Caco-2 (cell line): ENCODE data around the gene CPT1B. TPM values are rescaled to one million over a fixed set of nuclear protein-coding genes. Genes with fewer than 3 reads are reported as not detected.
A peak's percentile ranks its signal among the peaks of the same experiment; 100 is the strongest.
"Not testable (repeated sequence)": the region's sequence is repeated elsewhere in the genome, so short reads cannot be mapped to it uniquely, and the experiment has no call there.

Experiments used
- BruUV-seq: library from RNA; stranded (reverse); fragments of 400-500 nt; replicated peaks from 2 replicates; lab custom pipeline; 2021; lab: Mats Ljungman, UMichigan
- CTCF ChIA-PET: fragments of 300-600 bp; sonication (Branson Sonifier 250); formaldehyde crosslinking; loops from one replicate; lab custom pipeline; 2022; ENCODE audit warnings: antibody characterized with exemption; lab: Charles Lee
- POLR2A ChIA-PET: fragments of 300-600 bp; sonication (Branson Sonifier 250); formaldehyde crosslinking; loops from one replicate; lab custom pipeline; 2022; ENCODE audit warnings: antibody characterized with exemption; lab: Charles Lee
- DNase-seq, 2 experiments: peaks; one replicate each; pipeline versions ENCODE4 v3.0.0 to v3.0.0-alpha.2; 2020 to 2022
- H3K27me3 ChIP-seq: replicated peaks from 2 replicates; pipeline ENCODE4 v1.6.0; 2011; ENCODE audit warnings: low read length; ENCODE audit not compliant: control insufficient read depth, insufficient read depth
- H3K36me3 ChIP-seq: 2 replicates; pipeline ENCODE4 v1.5.1; 2011; ENCODE audit warnings: low read length; ENCODE audit not compliant: control insufficient read depth, insufficient read depth
- H3K4me1 ChIP-seq: fragments of 250-450 bp; sonication (Bioruptor Pico); 2 replicates; pipeline ENCODE4 v1.5.1; 2020; ENCODE audit warnings: mild to moderate bottlenecking
- H3K4me3 ChIP-seq: 2 replicates; pipeline ENCODE4 v1.5.1; 2011; ENCODE audit warnings: low read depth, mild to moderate bottlenecking, control low read depth, low read length
- H3K9me3 ChIP-seq: fragments of 250-450 bp; sonication (Bioruptor Pico); 2 replicates; pipeline ENCODE4 v1.5.1; 2020; ENCODE audit warnings: mild to moderate bottlenecking, moderate library complexity
- H3K27ac Mint-ChIP-seq: one replicate; pipeline ENCODE4 v1.8.0; 2022; ENCODE audit warnings: mixed read lengths; ENCODE audit not compliant: unreplicated experiment
- H3K27me3 Mint-ChIP-seq: one replicate; pipeline ENCODE4 v1.8.0; 2022; ENCODE audit warnings: mixed read lengths; ENCODE audit not compliant: insufficient read depth, unreplicated experiment
- H3K36me3 Mint-ChIP-seq: one replicate; pipeline ENCODE4 v1.8.0; 2022; ENCODE audit warnings: mild to moderate bottlenecking, mixed read lengths; ENCODE audit not compliant: insufficient read depth, unreplicated experiment
- H3K4me1 Mint-ChIP-seq: one replicate; pipeline ENCODE4 v1.8.0; 2022; ENCODE audit warnings: low read depth, mixed read lengths; ENCODE audit not compliant: unreplicated experiment
- H3K4me3 Mint-ChIP-seq: one replicate; pipeline ENCODE4 v1.8.0; 2022; ENCODE audit warnings: mild to moderate bottlenecking, moderate library complexity, mixed read lengths; ENCODE audit not compliant: unreplicated experiment
- H3K9me3 Mint-ChIP-seq: one replicate; pipeline ENCODE4 v1.8.0; 2022; ENCODE audit warnings: mixed read lengths; ENCODE audit not compliant: unreplicated experiment
- intact Hi-C: fragments of 100-400 bp; cut with micrococcal nuclease; formaldehyde crosslinking; loops from one replicate; pipeline ENCODE4 v1.10.0; 2022; ENCODE audit not compliant: unreplicated experiment
- total RNA-seq: library from RNA; stranded (reverse); gene quantifications from 2 replicates; pipeline ENCODE4 v1.2.3, GENCODE V29; 2022
- TF ChIP-seq, protein P1 (sequence below), 2 experiments: fragments of 200-600 bp in 1 of 2; IDR thresholded peaks; 1 replicate in 1 of 2; 2 replicates in 1 of 2; pipeline versions ENCODE4 v1.5.1 to v1.8.0; 2011 to 2022; ENCODE audit warnings: antibody characterized with exemption in 1 of 2, control low read depth in 1 of 2, inconsistent platforms in 1 of 2, low read depth in 1 of 2, low read length in 1 of 2, mild to moderate bottlenecking in 1 of 2, moderate library complexity in 1 of 2; ENCODE audit not compliant: insufficient read depth in 1 of 2, severe bottlenecking in 1 of 2, unreplicated experiment in 1 of 2

Gene CPT1B
- total RNA-seq, 1 experiment from 2014 or later = 19.8 TPM

DNA sequence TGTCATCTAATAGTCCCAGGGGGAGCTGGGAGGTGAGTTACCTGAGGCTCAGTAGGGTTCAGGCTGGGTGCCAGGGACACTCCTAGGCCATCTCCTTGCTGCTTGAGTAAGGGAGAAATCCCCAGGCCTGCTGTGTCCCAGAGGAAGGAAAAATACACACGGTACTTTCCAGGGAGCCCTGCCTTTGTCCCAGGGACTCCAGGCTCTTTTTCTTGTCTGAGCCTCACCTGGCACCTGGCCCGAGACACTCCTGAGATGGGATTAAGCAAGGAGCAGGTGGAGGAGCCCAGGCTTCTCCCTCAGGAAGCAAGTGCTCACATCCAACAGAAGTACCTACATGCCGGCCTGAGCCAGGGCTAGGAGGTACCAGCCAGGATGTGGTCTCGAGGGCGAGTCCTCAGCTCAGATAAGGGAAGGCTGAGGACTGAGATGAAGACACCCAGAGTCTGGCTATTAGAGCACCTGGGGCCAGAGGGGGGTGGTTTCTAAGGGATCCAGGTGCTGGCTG lies 33.4 kb downstream of the CPT1B start:
- no peak overlapping the region for H3K4me3 Mint-ChIP-seq
- no TSS peak for BruUV-seq
- H3K36me3 ChIP-seq = no peaks in the 10 kb centered on the region
- H3K27me3 Mint-ChIP-seq = no peaks in the 10 kb centered on the region
- no peaks in the 10 kb centered on the region for H3K9me3 ChIP-seq
- intact Hi-C loops = no loop called here
- TF ChIP-seq, protein P1, sequence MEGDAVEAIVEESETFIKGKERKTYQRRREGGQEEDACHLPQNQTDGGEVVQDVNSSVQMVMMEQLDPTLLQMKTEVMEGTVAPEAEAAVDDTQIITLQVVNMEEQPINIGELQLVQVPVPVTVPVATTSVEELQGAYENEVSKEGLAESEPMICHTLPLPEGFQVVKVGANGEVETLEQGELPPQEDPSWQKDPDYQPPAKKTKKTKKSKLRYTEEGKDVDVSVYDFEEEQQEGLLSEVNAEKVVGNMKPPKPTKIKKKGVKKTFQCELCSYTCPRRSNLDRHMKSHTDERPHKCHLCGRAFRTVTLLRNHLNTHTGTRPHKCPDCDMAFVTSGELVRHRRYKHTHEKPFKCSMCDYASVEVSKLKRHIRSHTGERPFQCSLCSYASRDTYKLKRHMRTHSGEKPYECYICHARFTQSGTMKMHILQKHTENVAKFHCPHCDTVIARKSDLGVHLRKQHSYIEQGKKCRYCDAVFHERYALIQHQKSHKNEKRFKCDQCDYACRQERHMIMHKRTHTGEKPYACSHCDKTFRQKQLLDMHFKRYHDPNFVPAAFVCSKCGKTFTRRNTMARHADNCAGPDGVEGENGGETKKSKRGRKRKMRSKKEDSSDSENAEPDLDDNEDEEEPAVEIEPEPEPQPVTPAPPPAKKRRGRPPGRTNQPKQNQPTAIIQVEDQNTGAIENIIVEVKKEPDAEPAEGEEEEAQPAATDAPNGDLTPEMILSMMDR (IDR thresholded peaks at IDR 0.05; ENCODE audit: insufficient read depth in 1 of 2, low read depth in 1 of 2, low read length in 1 of 2, severe bottlenecking in 1 of 2, unreplicated experiment in 1 of 2) = no peak
- CTCF ChIA-PET = no interaction called here
- no peak for DNase-seq
- peaks cover 6% of the 10 kb centered on the region for H3K36me3 Mint-ChIP-seq
- no peak overlapping the region for H3K4me3 ChIP-seq
- H3K4me1 ChIP-seq = peaks cover 10% of the 10 kb centered on the region
- H3K4me1 Mint-ChIP-seq = no peaks in the 10 kb centered on the region
- POLR2A ChIA-PET = no interaction called here
- peak overlapping the region; percentile 76 for H3K27ac Mint-ChIP-seq
- no peaks in the 10 kb centered on the region for H3K9me3 Mint-ChIP-seq
- no peaks in the 10 kb centered on the region for H3K27me3 ChIP-seq

DNA sequence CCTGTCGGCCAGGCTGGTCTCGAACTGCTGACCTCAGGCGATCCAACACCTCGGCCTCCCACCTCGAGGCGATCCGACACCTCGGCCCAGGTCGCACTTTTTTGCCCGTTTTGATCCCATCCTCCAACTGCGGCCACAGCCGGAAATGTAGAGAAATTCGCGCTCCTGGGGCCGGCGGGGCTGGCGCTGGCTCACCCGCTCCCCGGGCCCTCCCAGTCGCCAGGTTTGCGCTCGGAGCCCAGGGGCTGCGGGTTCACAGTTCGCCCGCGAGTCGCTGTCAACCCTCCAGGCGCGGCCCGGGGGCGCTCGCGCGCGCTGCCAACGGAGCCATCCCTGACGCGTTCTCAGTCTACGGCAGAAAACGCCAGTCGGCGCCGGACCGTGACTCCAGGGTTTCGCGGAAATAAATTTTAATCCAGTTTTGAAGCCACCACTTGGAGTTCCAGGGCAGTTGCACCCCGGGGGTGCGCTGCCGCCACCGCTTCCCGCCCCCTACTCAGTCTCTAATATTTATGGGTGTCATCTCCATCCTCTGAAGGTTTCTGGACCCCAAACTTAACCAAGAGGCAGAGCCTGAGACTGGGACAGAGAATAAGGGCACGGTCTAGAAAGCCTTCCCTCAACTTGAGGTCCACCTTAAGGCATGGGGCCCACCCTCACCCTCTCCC lies 34.0 kb downstream of the CPT1B start:
- H3K9me3 ChIP-seq = no peaks in the 10 kb centered on the region
- ChIA-PET CTCF (no interaction called here), POLR2A (no interaction called here)
- peaks cover 6% of the 10 kb centered on the region for H3K36me3 Mint-ChIP-seq
- DNase-seq = no peak
- no TSS peak for BruUV-seq
- H3K4me3 ChIP-seq = no peak overlapping the region
- H3K4me1 ChIP-seq = peaks cover 15% of the 10 kb centered on the region
- H3K36me3 ChIP-seq = no peaks in the 10 kb centered on the region
- H3K4me1 Mint-ChIP-seq = no peaks in the 10 kb centered on the region
- TF ChIP-seq, protein P1 (IDR thresholded peaks at IDR 0.05; ENCODE audit: insufficient read depth in 1 of 2, low read depth in 1 of 2, low read length in 1 of 2, severe bottlenecking in 1 of 2, unreplicated experiment in 1 of 2) = peak in 1 of 2 experiments; percentile 9
- H3K27me3 Mint-ChIP-seq = no peaks in the 10 kb centered on the region
- no peaks in the 10 kb centered on the region for H3K9me3 Mint-ChIP-seq
- no peak overlapping the region for H3K4me3 Mint-ChIP-seq
- no peaks in the 10 kb centered on the region for H3K27me3 ChIP-seq
- intact Hi-C loops = no loop called here
- no peak overlapping the region for H3K27ac Mint-ChIP-seq

DNA sequence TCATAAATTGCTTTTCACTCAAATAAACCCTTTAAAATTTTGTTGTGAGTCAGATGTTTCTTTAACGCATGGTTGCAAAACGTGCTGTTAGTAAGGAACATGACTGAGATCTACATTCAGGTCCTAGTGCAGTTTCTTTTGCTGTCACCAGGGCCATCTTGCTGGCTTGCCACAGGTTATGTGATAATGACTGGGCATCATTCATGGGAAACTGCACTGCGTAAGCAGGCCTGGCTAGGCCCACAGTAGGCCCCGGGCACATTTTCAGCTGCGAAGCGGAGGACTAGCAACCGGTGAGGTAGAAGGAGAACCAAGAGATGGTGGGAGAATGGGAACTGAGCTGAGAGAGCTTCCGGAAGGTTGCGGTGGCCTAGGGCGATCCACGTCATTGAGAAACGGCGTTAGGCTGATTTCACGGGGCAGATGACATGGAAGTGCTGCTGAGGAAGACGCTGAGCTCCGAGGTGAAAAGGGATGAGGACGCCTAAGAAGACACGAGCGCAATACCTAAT lies 35.8 kb downstream of the CPT1B start:
- H3K27me3 Mint-ChIP-seq = no peaks in the 10 kb centered on the region
- peaks cover 6% of the 10 kb centered on the region for H3K36me3 Mint-ChIP-seq
- H3K9me3 Mint-ChIP-seq = no peaks in the 10 kb centered on the region
- no peak for DNase-seq
- CTCF ChIA-PET = no interaction called here
- H3K4me3 Mint-ChIP-seq = no peak overlapping the region
- no peaks in the 10 kb centered on the region for H3K36me3 ChIP-seq
- H3K4me1 ChIP-seq = peaks cover 25% of the 10 kb centered on the region
- no peaks in the 10 kb centered on the region for H3K27me3 ChIP-seq
- POLR2A ChIA-PET = no interaction called here
- H3K9me3 ChIP-seq = no peaks in the 10 kb centered on the region
- no peak overlapping the region for H3K4me3 ChIP-seq
- intact Hi-C loops = no loop called here
- H3K4me1 Mint-ChIP-seq = peaks cover 7% of the 10 kb centered on the region
- TF ChIP-seq, protein P1 (IDR thresholded peaks at IDR 0.05; ENCODE audit: insufficient read depth in 1 of 2, low read depth in 1 of 2, low read length in 1 of 2, severe bottlenecking in 1 of 2, unreplicated experiment in 1 of 2) = no peak
- BruUV-seq = no TSS peak
- no peak overlapping the region for H3K27ac Mint-ChIP-seq

DNA sequence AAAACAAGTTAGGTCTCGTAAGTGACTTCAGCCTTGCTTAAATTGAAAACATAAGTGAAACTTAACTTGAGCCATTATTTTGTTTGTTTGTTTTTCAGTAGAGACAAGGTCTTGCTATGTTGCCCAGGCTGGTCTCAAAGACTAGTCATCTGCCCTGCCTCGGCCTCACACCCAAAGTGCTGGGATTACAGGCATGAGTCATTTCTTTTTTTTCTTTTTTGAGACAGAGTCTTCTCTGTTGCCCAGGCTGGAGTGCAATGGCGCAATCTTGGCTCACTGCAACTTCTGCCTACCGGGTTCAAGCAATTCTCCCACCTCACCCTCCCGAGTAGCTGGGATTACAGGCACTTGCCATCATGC lies 36.6 kb downstream of the CPT1B start:
- H3K9me3 ChIP-seq, DNase-seq, intact Hi-C loops, H3K36me3 Mint-ChIP-seq, H3K4me3 ChIP-seq, H3K4me3 Mint-ChIP-seq, H3K27me3 Mint-ChIP-seq, H3K27me3 ChIP-seq, H3K9me3 Mint-ChIP-seq, H3K27ac Mint-ChIP-seq, H3K4me1 Mint-ChIP-seq, H3K36me3 ChIP-seq, BruUV-seq, POLR2A ChIA-PET: not testable (repeated sequence)
- peaks cover 25% of the 10 kb centered on the region for H3K4me1 ChIP-seq
- CTCF ChIA-PET = interaction anchor here (1.1 kb wide), 1 partner anchor 21 kb away, joined by 3 read pairs; the partner anchor contains the start of gene SYCE3
